ENCODE results near the gene RND1. TPM values are rescaled to one million over a fixed set of nuclear protein-coding genes. Genes with fewer than 3 reads are reported as not detected.
A peak's percentile ranks its signal among the peaks of the same experiment; 100 is the strongest.

Gene RND1
- total and polyA plus RNA-seq, 2 of the 13 experiments (the other 11 are each of a cell fraction or from before 2014, with no cell fraction given), result 1.8 to 1.9 TPM

DNA sequence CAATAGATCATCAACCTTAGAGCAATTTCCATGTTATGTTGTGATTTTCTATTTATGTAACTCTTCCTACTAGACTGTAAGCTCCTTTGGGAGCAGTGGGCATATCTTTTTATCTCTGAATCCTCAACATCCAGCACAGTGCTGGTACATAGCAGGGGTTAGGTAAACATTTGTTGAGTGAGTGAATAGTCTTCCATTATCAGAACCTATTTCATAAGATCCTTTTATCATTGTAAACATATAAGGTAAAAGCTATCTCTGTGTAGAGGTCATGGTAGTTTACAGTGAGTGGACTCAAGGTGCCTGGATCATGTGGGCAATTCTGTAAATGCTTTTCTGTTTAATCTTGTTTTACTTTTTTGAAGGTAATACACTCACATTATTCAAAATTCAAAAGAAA lies 44.5 kb upstream of the RND1 start (continued):
- TF ChIP-seq, protein P1, sequence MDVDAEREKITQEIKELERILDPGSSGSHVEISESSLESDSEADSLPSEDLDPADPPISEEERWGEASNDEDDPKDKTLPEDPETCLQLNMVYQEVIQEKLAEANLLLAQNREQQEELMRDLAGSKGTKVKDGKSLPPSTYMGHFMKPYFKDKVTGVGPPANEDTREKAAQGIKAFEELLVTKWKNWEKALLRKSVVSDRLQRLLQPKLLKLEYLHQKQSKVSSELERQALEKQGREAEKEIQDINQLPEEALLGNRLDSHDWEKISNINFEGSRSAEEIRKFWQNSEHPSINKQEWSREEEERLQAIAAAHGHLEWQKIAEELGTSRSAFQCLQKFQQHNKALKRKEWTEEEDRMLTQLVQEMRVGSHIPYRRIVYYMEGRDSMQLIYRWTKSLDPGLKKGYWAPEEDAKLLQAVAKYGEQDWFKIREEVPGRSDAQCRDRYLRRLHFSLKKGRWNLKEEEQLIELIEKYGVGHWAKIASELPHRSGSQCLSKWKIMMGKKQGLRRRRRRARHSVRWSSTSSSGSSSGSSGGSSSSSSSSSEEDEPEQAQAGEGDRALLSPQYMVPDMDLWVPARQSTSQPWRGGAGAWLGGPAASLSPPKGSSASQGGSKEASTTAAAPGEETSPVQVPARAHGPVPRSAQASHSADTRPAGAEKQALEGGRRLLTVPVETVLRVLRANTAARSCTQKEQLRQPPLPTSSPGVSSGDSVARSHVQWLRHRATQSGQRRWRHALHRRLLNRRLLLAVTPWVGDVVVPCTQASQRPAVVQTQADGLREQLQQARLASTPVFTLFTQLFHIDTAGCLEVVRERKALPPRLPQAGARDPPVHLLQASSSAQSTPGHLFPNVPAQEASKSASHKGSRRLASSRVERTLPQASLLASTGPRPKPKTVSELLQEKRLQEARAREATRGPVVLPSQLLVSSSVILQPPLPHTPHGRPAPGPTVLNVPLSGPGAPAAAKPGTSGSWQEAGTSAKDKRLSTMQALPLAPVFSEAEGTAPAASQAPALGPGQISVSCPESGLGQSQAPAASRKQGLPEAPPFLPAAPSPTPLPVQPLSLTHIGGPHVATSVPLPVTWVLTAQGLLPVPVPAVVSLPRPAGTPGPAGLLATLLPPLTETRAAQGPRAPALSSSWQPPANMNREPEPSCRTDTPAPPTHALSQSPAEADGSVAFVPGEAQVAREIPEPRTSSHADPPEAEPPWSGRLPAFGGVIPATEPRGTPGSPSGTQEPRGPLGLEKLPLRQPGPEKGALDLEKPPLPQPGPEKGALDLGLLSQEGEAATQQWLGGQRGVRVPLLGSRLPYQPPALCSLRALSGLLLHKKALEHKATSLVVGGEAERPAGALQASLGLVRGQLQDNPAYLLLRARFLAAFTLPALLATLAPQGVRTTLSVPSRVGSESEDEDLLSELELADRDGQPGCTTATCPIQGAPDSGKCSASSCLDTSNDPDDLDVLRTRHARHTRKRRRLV (CRISPR knock-in tag; IDR thresholded peaks at IDR 0.05), result no peak
- TF ChIP-seq MTERF4 (CRISPR knock-in tag; IDR thresholded peaks at IDR 0.05) (no peak), KDM3A (CRISPR knock-in tag; IDR thresholded peaks at IDR 0.05; ENCODE audit: low read depth) (peak; percentile 44; the same call in 1 of the 2 replicates), ZNF839 (CRISPR knock-in tag; IDR thresholded peaks at IDR 0.05; ENCODE audit: borderline replicate concordance) (no peak), ZNF607 (CRISPR knock-in tag; IDR thresholded peaks at IDR 0.05; ENCODE audit: borderline replicate concordance) (no peak), RXRB (CRISPR knock-in tag; IDR thresholded peaks at IDR 0.05; ENCODE audit: borderline replicate concordance) (peak; percentile 99), ZNF17 (CRISPR knock-in tag; IDR thresholded peaks at IDR 0.05) (no peak), ZNF549 (CRISPR knock-in tag; IDR thresholded peaks at IDR 0.05) (no peak), THAP7 (CRISPR knock-in tag; IDR thresholded peaks at IDR 0.05) (no peak), USF2 (IDR thresholded peaks at IDR 0.05; ENCODE audit: low read depth, low read length) (no peak), USF2 (CRISPR knock-in tag; IDR thresholded peaks at IDR 0.05; ENCODE audit: borderline replicate concordance) (no peak), ZBTB38 (CRISPR knock-in tag; IDR thresholded peaks at IDR 0.05) (no peak), ZBTB7A (CRISPR knock-in tag; IDR thresholded peaks at IDR 0.05) (no peak), ZNF883 (CRISPR knock-in tag; IDR thresholded peaks at IDR 0.05; ENCODE audit: not compliant biosample characterization) (no peak), ZBTB26 (CRISPR knock-in tag; IDR thresholded peaks at IDR 0.05; ENCODE audit: borderline replicate concordance) (no peak), NFE2L2 (IDR thresholded peaks at IDR 0.05; ENCODE audit: low read length) (no peak), BRD4 (CRISPR knock-in tag; IDR thresholded peaks at IDR 0.05) (no peak), ZNF577 (CRISPR knock-in tag; IDR thresholded peaks at IDR 0.05; ENCODE audit: borderline replicate concordance, low read depth) (no peak), ISL2 (CRISPR knock-in tag; IDR thresholded peaks at IDR 0.05) (peak; percentile 98)

Measured in HepG2 (cell line).